MM.1S (cell line): ENCODE results near the gene TMEM260.

Source experiments
- EZH2 ChIP-seq: fragments of 300-600 bp; sonication (generic); optimal IDR thresholded peaks from 2 replicates; pipeline ENCODE3; 2017; ENCODE audit warnings: low read depth, mild to moderate bottlenecking, antibody characterized with exemption, low read length, mixed read lengths
- TF ChIP-seq, protein P1 (sequence below): fragments of 300-600 bp; sonication (generic); IDR thresholded peaks from 2 replicates; pipeline ENCODE4 v1.5.1; 2016; ENCODE audit warnings: antibody characterized with exemption, low read length, mixed read lengths

DNA sequence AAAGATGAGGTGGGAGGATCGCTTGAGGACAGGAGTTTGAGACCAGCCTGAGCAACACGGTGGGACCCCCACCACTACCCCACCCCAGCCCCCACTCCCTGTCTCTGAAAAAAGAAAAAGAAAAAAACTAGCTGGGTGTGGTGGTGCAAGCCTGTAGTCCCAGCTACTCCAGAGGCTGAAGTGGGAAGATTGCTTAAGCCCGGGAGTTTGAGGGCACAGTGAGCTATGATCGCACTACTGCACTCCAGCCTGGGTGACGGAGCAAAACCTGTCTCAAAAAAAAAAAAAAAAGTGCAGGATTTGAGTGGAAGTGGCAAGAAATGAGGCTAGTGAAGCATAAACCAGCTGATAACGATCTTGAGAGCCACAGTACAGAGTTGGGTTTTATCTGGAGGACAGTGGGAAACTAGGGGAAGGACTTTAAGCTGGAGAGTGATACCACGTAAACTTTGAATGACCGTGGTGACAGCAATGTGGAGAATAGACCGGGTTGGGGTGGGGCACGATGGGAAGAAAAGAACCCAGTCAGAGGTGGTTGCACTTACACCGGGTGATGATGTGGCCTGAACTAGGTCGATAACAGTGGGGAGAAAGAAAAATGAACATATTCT, 85.3 kb downstream of the TMEM260 start:
- TF ChIP-seq, protein P1, sequence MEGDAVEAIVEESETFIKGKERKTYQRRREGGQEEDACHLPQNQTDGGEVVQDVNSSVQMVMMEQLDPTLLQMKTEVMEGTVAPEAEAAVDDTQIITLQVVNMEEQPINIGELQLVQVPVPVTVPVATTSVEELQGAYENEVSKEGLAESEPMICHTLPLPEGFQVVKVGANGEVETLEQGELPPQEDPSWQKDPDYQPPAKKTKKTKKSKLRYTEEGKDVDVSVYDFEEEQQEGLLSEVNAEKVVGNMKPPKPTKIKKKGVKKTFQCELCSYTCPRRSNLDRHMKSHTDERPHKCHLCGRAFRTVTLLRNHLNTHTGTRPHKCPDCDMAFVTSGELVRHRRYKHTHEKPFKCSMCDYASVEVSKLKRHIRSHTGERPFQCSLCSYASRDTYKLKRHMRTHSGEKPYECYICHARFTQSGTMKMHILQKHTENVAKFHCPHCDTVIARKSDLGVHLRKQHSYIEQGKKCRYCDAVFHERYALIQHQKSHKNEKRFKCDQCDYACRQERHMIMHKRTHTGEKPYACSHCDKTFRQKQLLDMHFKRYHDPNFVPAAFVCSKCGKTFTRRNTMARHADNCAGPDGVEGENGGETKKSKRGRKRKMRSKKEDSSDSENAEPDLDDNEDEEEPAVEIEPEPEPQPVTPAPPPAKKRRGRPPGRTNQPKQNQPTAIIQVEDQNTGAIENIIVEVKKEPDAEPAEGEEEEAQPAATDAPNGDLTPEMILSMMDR, result no peak
- TF ChIP-seq EZH2, result no peak
